Vagina (tissue), 2 donors: ENCODE measurements around the gene CGGBP1.

Source experiments
- CTCF ChIP-seq, 3 experiments: fragments of 450-650 bp in 2 of 3; fragments of 200-600 bp in 1 of 3; sonication (generic) in 1 of 3; IDR thresholded peaks; one replicate each; pipeline ENCODE4 v1.5.1; 2017 to 2019; ENCODE audit warnings: antibody characterized with exemption in 3 of 3, mild to moderate bottlenecking in 2 of 3, moderate library complexity in 2 of 3
- POLR2AphosphoS5 ChIP-seq, 2 donors: sonication (generic); formaldehyde crosslinking; IDR thresholded peaks; one replicate each; pipeline ENCODE4 v1.9.0; 2017; ENCODE audit warnings: antibody characterized with exemption in 2 of 2, mild to moderate bottlenecking in 2 of 2, low read depth in 1 of 2; ENCODE audit not compliant: insufficient read depth in 1 of 2

GRCh38 chr3:88010810-88011209, 48.0 kb downstream of the CGGBP1 start:
- TF ChIP-seq CTCF (IDR thresholded peaks at IDR 0.05) = no peak
- TF ChIP-seq POLR2AphosphoS5 (IDR thresholded peaks at IDR 0.05; ENCODE audit: insufficient read depth in 1 of 2, low read depth in 1 of 2) = no peak
